H1 (cell line): ENCODE measurements around the gene SLIT3. TPM values are rescaled to one million over a fixed set of nuclear protein-coding genes. Genes with fewer than 3 reads are reported as not detected.

Experiments
- EZH2 ChIP-seq: fragments of 200-600 bp; sonication (generic); IDR thresholded peaks from 2 replicates; pipeline ENCODE4 v1.7.1; 2012; ENCODE audit warnings: low read depth, mild to moderate bottlenecking, moderate library complexity, low read length, inconsistent platforms; ENCODE audit not compliant: severe bottlenecking
- FOSL1 ChIP-seq: IDR thresholded peaks from 2 replicates; pipeline ENCODE4 v1.6.1; 2011; ENCODE audit warnings: mild to moderate bottlenecking, low read depth, low read length, moderate library complexity; ENCODE audit not compliant: insufficient read depth
- NANOG ChIP-seq: IDR thresholded peaks from 2 replicates; pipeline ENCODE4 v1.6.1; 2011; ENCODE audit warnings: low read length, low read depth, mild to moderate bottlenecking, inconsistent platforms; ENCODE audit not compliant: insufficient read depth, poor library complexity, severe bottlenecking
- ZNF274 ChIP-seq: IDR thresholded peaks from 2 replicates; pipeline ENCODE4 v1.7.0; 2012; ENCODE audit warnings: low read length, borderline replicate concordance; ENCODE audit errors: extremely low read depth
- polyA plus RNA-seq, 7 experiments: library from polyadenylated mRNA; depleted of rRNA in 3 of 7; stranded (reverse) in 5 of 7; unstranded in 2 of 7; fragments of >200 nt in 5 of 7; fragments of 200-250 nt in 2 of 7; gene quantifications; 1 replicate in 5 of 7; 2 replicates in 1 of 7; 4 replicates in 1 of 7; pipeline versions ENCODE4 v1.2.1 to v1.2.3, GENCODE V29; 2011 to 2013; ENCODE audit warnings: missing spikeins in 2 of 7, mixed read lengths in 2 of 7
- total RNA-seq: library from RNA; stranded (reverse); fragmentation: NEBNext Ultra II Directional; extraction: Animal tissue kit (Norgen Biotek cat#: 25700); gene quantifications from 2 replicates; pipeline ENCODE4 v1.2.1, GENCODE V29; 2021

Gene SLIT3
- total and polyA plus RNA-seq, 2 of the 8 experiments (the other 6 are each of a cell fraction or from before 2014, with no cell fraction given) = 1.1 to 1.2 TPM

- TF ChIP-seq FOSL1 (no peak), EZH2 (no peak), ZNF274 (no peak), NANOG (no peak)
Measured at GRCh38 chr5:168648576-168648975, 652.4 kb downstream of the SLIT3 start (continued).
